Astrocyte (in vitro differentiated cells and primary cell): Measurements from ENCODE around the gene C11orf52. TPM values are rescaled to one million over a fixed set of nuclear protein-coding genes. Genes with fewer than 3 reads are reported as not detected.

ENCODE experiments used
- DNase-seq: peaks from one replicate; pipeline ENCODE4 v3.0.0-alpha.2; 2010; ENCODE audit warnings: low read depth
- FAIRE-seq: peaks from 2 replicates; lab custom pipeline; 2011; peaks lifted over from hg19 to GRCh38; lab: Jason Lieb, UNC
- H2AFZ ChIP-seq: 2 replicates; pipeline ENCODE4 v1.6.0; 2012; ENCODE audit warnings: low read depth, low read length, inconsistent platforms
- H3K27ac ChIP-seq: 2 replicates; pipeline ENCODE4 v1.5.1; 2011; ENCODE audit warnings: low read depth, low read length, inconsistent platforms
- H3K27me3 ChIP-seq: 2 replicates; pipeline ENCODE4 v1.6.0; 2011; ENCODE audit warnings: low read length, inconsistent platforms; ENCODE audit not compliant: insufficient read depth
- H3K36me3 ChIP-seq: 2 replicates; pipeline ENCODE4 v1.5.1; 2011; ENCODE audit warnings: low read length, inconsistent platforms; ENCODE audit not compliant: insufficient read depth
- H3K4me1 ChIP-seq: 2 replicates; pipeline ENCODE4 v1.5.1; 2011; ENCODE audit warnings: low read length, inconsistent platforms; ENCODE audit not compliant: insufficient read depth
- H3K4me2 ChIP-seq: 2 replicates; pipeline ENCODE4 v1.6.0; 2012; ENCODE audit warnings: low read length, inconsistent platforms
- H3K4me3 ChIP-seq: 2 replicates; pipeline ENCODE4 v1.5.1; 2011; ENCODE audit warnings: low read depth, mild to moderate bottlenecking, low read length, inconsistent platforms; ENCODE audit not compliant: insufficient read depth
- H3K79me2 ChIP-seq: 2 replicates; pipeline ENCODE4 v1.6.0; 2012; ENCODE audit warnings: mild to moderate bottlenecking, low read length, inconsistent platforms; ENCODE audit not compliant: insufficient read depth
- H3K9ac ChIP-seq: 2 replicates; pipeline ENCODE4 v1.6.0; 2012; ENCODE audit warnings: mild to moderate bottlenecking, low read length, inconsistent platforms
- H3K9me3 ChIP-seq: 2 replicates; pipeline ENCODE4 v1.5.1; 2012; ENCODE audit warnings: low read depth, mild to moderate bottlenecking, low read length, inconsistent platforms; ENCODE audit not compliant: insufficient read depth
- H4K20me1 ChIP-seq: 2 replicates; pipeline ENCODE4 v1.6.0; 2012; ENCODE audit warnings: low read length, inconsistent platforms; ENCODE audit not compliant: insufficient read depth
- H3K27ac Mint-ChIP-seq: one replicate; pipeline ENCODE4 v1.8.0; 2021; ENCODE audit warnings: mild to moderate bottlenecking, mixed read lengths; ENCODE audit not compliant: unreplicated experiment
- H3K27me3 Mint-ChIP-seq: one replicate; pipeline ENCODE4 v1.8.0; 2021; ENCODE audit warnings: low read depth, mixed read lengths; ENCODE audit not compliant: unreplicated experiment
- H3K36me3 Mint-ChIP-seq: one replicate; pipeline ENCODE4 v1.8.0; 2021; ENCODE audit warnings: low read depth, mixed read lengths; ENCODE audit not compliant: unreplicated experiment
- H3K4me1 Mint-ChIP-seq: one replicate; pipeline ENCODE4 v1.8.0; 2021; ENCODE audit warnings: low read depth, mixed read lengths; ENCODE audit not compliant: unreplicated experiment
- H3K4me3 Mint-ChIP-seq: one replicate; pipeline ENCODE4 v1.8.0; 2021; ENCODE audit warnings: mild to moderate bottlenecking, moderate library complexity, mixed read lengths; ENCODE audit not compliant: unreplicated experiment
- H3K9me3 Mint-ChIP-seq: one replicate; pipeline ENCODE4 v1.8.0; 2021; ENCODE audit warnings: mild to moderate bottlenecking, mixed read lengths; ENCODE audit not compliant: unreplicated experiment
- CTCF ChIP-seq: IDR thresholded peaks from 2 replicates; pipeline ENCODE4 v1.5.1; 2011; ENCODE audit warnings: low read depth, mild to moderate bottlenecking, inconsistent platforms, low read length, moderate library complexity; ENCODE audit not compliant: insufficient read depth
- EZH2 ChIP-seq: IDR thresholded peaks from 2 replicates; pipeline ENCODE4 v1.6.1; 2012; ENCODE audit warnings: mild to moderate bottlenecking, low read length, inconsistent platforms; ENCODE audit not compliant: insufficient read depth
- total RNA-seq: library from RNA; stranded (reverse); gene quantifications from 2 replicates; pipeline ENCODE4 v1.2.1, GENCODE V29; 2021

C11orf52 gene
- total RNA-seq, 1 donor from 2014 or later, result 0.50 TPM

- peak overlapping the region; percentile 82 for H3K4me3 Mint-ChIP-seq
- DNase-seq (no peak), FAIRE-seq (no peak)
- H3K9me3 Mint-ChIP-seq, result no peaks in the 10 kb centered on the region
- peak overlapping the region; percentile 77 for H3K9ac ChIP-seq
- H2AFZ ChIP-seq, result peak overlapping the region; percentile 93
- H3K79me2 ChIP-seq, result peaks cover 4% of the 10 kb centered on the region
- no peaks in the 10 kb centered on the region for H4K20me1 ChIP-seq
- H3K4me2 ChIP-seq, result peak overlapping the region; percentile 91
- no peaks in the 10 kb centered on the region for H3K36me3 ChIP-seq
- no peaks in the 10 kb centered on the region for H3K27me3 ChIP-seq
- H3K27ac Mint-ChIP-seq, result peak overlapping the region; percentile 88
- no peaks in the 10 kb centered on the region for H3K36me3 Mint-ChIP-seq
- H3K4me1 ChIP-seq, result peaks cover 38% of the 10 kb centered on the region
- H3K27me3 Mint-ChIP-seq, result no peaks in the 10 kb centered on the region
- H3K9me3 ChIP-seq, result no peaks in the 10 kb centered on the region
- H3K4me1 Mint-ChIP-seq, result peaks cover 39% of the 10 kb centered on the region
- TF ChIP-seq CTCF, result no peak
- TF ChIP-seq EZH2, result no peak
- peak overlapping the region; percentile 38 for H3K27ac ChIP-seq
- peak overlapping the region; percentile 72 for H3K4me3 ChIP-seq
Measured at GRCh38 chr11:111936040-111936540, 17.4 kb downstream of the C11orf52 start.

GRCh38 chr11:111937461-111937769 lies 18.7 kb downstream of the C11orf52 start:
- Histone ChIP-seq H3K27me3 (no peaks in the 10 kb centered on the region), H3K27ac (peak overlapping the region; percentile 38), H3K4me1 (peaks cover 38% of the 10 kb centered on the region), H3K4me3 (peak overlapping the region; percentile 72), H3K9me3 (no peaks in the 10 kb centered on the region), H4K20me1 (no peaks in the 10 kb centered on the region), H3K9ac (peak overlapping the region; percentile 77), H3K36me3 (no peaks in the 10 kb centered on the region), H3K79me2 (peaks cover 17% of the 10 kb centered on the region), H3K4me2 (peak overlapping the region; percentile 91), H2AFZ (peak overlapping the region; percentile 93)
- no peak for DNase-seq
- Mint-ChIP-seq H3K36me3 (no peaks in the 10 kb centered on the region), H3K4me1 (peaks cover 39% of the 10 kb centered on the region), H3K27me3 (no peaks in the 10 kb centered on the region), H3K4me3 (peak overlapping the region; percentile 72), H3K27ac (peak overlapping the region; percentile 29), H3K9me3 (no peaks in the 10 kb centered on the region)
- no peak for TF ChIP-seq CTCF
- TF ChIP-seq EZH2, result no peak
- no peak for FAIRE-seq

- no peaks in the 10 kb centered on the region for H4K20me1 ChIP-seq
- Mint-ChIP-seq H3K9me3 (no peaks in the 10 kb centered on the region), H3K27me3 (no peaks in the 10 kb centered on the region), H3K4me1 (peaks cover 39% of the 10 kb centered on the region), H3K36me3 (no peaks in the 10 kb centered on the region), H3K27ac (peak overlapping the region; percentile 29), H3K4me3 (peak overlapping the region; percentile 72)
- H3K4me2 ChIP-seq, result peak overlapping the region; percentile 91
- peak overlapping the region; percentile 72 for H3K4me3 ChIP-seq
- peaks cover 18% of the 10 kb centered on the region for H3K79me2 ChIP-seq
- H3K27me3 ChIP-seq, result no peaks in the 10 kb centered on the region
- DNase-seq, result no peak
- peaks cover 40% of the 10 kb centered on the region for H3K4me1 ChIP-seq
- no peaks in the 10 kb centered on the region for H3K9me3 ChIP-seq
- H3K27ac ChIP-seq, result peak overlapping the region; percentile 38
- H3K36me3 ChIP-seq, result no peaks in the 10 kb centered on the region
- no peak for FAIRE-seq
- TF ChIP-seq CTCF (no peak), EZH2 (no peak)
- peak overlapping the region; percentile 77 for H3K9ac ChIP-seq
- peak overlapping the region; percentile 13 for H2AFZ ChIP-seq
Measured at GRCh38 chr11:111937844-111938243, 19.1 kb downstream of the C11orf52 start.
